BJ (cell line): ENCODE data around the gene CHRNB1. TPM values are rescaled to one million over a fixed set of nuclear protein-coding genes. Genes with fewer than 3 reads are reported as not detected.

Source experiments
- CTCF ChIA-PET: fragments of 350-600 bp; formaldehyde crosslinking; extraction: SDS; loops from one replicate; lab custom pipeline; 2021; ENCODE audit warnings: antibody characterized with exemption, inconsistent platforms; lab: Yijun Ruan, JAX
- POLR2A ChIA-PET: fragments of 300-600 bp; sonication (Branson Sonifier 250); formaldehyde crosslinking; extraction: SDS; loops from one replicate; lab custom pipeline; 2021; ENCODE audit warnings: antibody characterized with exemption; lab: Charles Lee
- DNase-seq: peaks from one replicate; pipeline ENCODE4 v3.0.0-alpha.2; 2011; ENCODE audit warnings: low read depth
- H3K27me3 ChIP-seq: 2 replicates; pipeline ENCODE4 v1.6.0; 2011; ENCODE audit warnings: low read length; ENCODE audit not compliant: control insufficient read depth, insufficient read depth
- H3K36me3 ChIP-seq: 2 replicates; pipeline ENCODE4 v1.5.1; 2011; ENCODE audit warnings: low read length; ENCODE audit not compliant: control insufficient read depth, insufficient read depth
- H3K4me3 ChIP-seq: 2 replicates; pipeline ENCODE4 v1.5.1; 2011; ENCODE audit warnings: low read depth, mild to moderate bottlenecking, control low read depth, low read length
- CTCF ChIP-seq: IDR thresholded peaks from 2 replicates; pipeline ENCODE4 v1.5.1; 2011; ENCODE audit warnings: low read depth, mild to moderate bottlenecking, control low read depth, inconsistent platforms, low read length, moderate library complexity; ENCODE audit not compliant: insufficient read depth
- polyA plus RNA-seq: library from polyadenylated mRNA; depleted of rRNA; stranded (reverse); fragments of >200 nt; gene quantifications from 2 replicates; pipeline ENCODE4 v1.2.3, GENCODE V29; 2011

The CHRNB1 gene
- polyA plus RNA-seq, 1 experiment: 6.8 TPM

GRCh38 chr17:7475764-7476422 is 31.0 kb downstream of the CHRNB1 start:
- no peak for TF ChIP-seq CTCF
- POLR2A ChIA-PET: interaction anchor here (0.6 kb wide), 1 partner anchor 39 kb away, joined by 8 read pairs; no protein-coding TSS in a partner anchor
- CTCF ChIA-PET: interaction anchor here (0.8 to 2.1 kb wide), 4 partner anchors 30 to 85 kb away, joined by 3 to 7 read pairs (median 3); no protein-coding TSS in a partner anchor
- no peaks in the 10 kb centered on the region for H3K27me3 ChIP-seq
- no peak overlapping the region for H3K4me3 ChIP-seq
- H3K36me3 ChIP-seq: 0 out of 2 replicates have a peak, but pooled peaks cover 2% of the 10 kb centered on the region
- DNase-seq: no peak

GRCh38 chr17:7476494-7476893 is 31.6 kb downstream of the CHRNB1 start:
- no peaks in the 10 kb centered on the region for H3K27me3 ChIP-seq
- H3K4me3 ChIP-seq: no peak overlapping the region
- TF ChIP-seq CTCF: no peak
- H3K36me3 ChIP-seq: 0 out of 2 replicates have a peak, but pooled peaks cover 2% of the 10 kb centered on the region
- ChIA-PET POLR2A (interaction anchor here (0.6 kb wide), 1 partner anchor 38 kb away, joined by 8 read pairs; no protein-coding TSS in a partner anchor), CTCF (interaction anchor here (0.7 to 2.1 kb wide), 5 partner anchors 31 to 84 kb away, joined by 3 to 7 read pairs (median 3); no protein-coding TSS in a partner anchor)
- DNase-seq: no peak

GRCh38 chr17:7476951-7477350 is 32.1 kb downstream of the CHRNB1 start:
- no peak for TF ChIP-seq CTCF
- H3K4me3 ChIP-seq: peak overlapping the region; percentile 85

GRCh38 chr17:7477392-7478275 is 32.8 kb downstream of the CHRNB1 start:
- peak; percentile 87 for DNase-seq
- H3K27me3 ChIP-seq: no peaks in the 10 kb centered on the region
- H3K36me3 ChIP-seq: 0 out of 2 replicates have a peak, but pooled peaks cover 2% of the 10 kb centered on the region
- peak overlapping the region; percentile 85 for H3K4me3 ChIP-seq
- TF ChIP-seq CTCF: no peak
- ChIA-PET POLR2A (interaction anchor here (0.6 kb wide), 2 partner anchors 121 to 454 kb away, joined by 3 to 20 read pairs; partner anchors contain the start of genes CNTROB and TRAPPC1), CTCF (interaction anchor here (1.1 to 2.1 kb wide), 4 partner anchors 32 to 41 kb away, joined by 3 to 7 read pairs (median 4); no protein-coding TSS in a partner anchor)

More at GRCh38 chr17:7476951-7477350, 32.1 kb downstream of the CHRNB1 start:
- H3K27me3 ChIP-seq: no peaks in the 10 kb centered on the region
- DNase-seq: no peak
- ChIA-PET CTCF (interaction anchor here (0.7 to 2.1 kb wide), 4 partner anchors 32 to 41 kb away, joined by 3 to 7 read pairs (median 3); no protein-coding TSS in a partner anchor), POLR2A (interaction anchor here (0.6 kb wide), 1 partner anchor 455 kb away, joined by 3 read pairs; the partner anchor contains the start of genes CNTROB and TRAPPC1)
- H3K36me3 ChIP-seq: 0 out of 2 replicates have a peak, but pooled peaks cover 2% of the 10 kb centered on the region
